ENCODE measurements around the gene TNNC2.
"Not testable (repeated sequence)": the region's sequence is repeated elsewhere in the genome, so short reads cannot be mapped to it uniquely, and the experiment has no call there.

TNNC2 gene

DNA sequence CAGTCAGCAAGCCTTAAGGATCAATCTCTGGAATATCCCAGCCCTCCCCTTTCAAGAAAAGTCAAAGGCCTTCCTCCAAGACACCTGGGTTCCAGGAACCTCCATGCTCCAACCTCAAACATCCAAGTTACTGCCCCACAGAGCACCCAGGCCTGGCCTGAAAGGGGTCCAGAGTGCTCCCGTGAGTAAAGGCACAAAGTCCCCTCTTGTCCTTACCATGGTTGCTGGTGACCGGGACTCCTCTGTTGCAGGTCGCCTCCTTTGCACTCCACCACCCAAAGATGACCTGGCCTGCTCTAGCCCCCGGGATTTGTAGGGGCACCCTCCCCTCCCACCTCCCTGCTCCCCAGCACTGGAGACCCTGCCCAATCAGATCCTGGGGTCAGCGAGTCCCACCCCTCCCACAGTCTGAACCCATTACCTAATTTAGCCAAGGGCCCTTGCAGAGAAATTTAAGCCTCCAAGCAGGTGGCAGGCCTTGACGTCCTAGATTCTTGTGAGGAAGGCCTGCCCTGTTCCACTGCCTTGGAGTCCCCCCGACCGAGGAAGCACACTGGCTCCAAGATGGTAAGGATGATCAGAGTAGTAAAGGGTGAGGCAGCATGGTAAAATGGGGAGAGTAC, at the start of gene TNNC2:
Gene TNNC2, minus strand, starts transcription at position 283 of the 623 bp plus-strand sequence. Its CDS starts 64 bp downstream, at position 219.
- no peak for DNase-seq (ENCODE audit: low spot score)

GRCh38 chr20:45874576-45874975, 47.5 kb upstream of the TNNC2 start:
- no peak for DNase-seq (ENCODE audit: low spot score)

GRCh38 chr20:45874104-45874481, 47.0 kb upstream of the TNNC2 start:
- DNase-seq (ENCODE audit: low spot score), result not testable (repeated sequence)

DNA sequence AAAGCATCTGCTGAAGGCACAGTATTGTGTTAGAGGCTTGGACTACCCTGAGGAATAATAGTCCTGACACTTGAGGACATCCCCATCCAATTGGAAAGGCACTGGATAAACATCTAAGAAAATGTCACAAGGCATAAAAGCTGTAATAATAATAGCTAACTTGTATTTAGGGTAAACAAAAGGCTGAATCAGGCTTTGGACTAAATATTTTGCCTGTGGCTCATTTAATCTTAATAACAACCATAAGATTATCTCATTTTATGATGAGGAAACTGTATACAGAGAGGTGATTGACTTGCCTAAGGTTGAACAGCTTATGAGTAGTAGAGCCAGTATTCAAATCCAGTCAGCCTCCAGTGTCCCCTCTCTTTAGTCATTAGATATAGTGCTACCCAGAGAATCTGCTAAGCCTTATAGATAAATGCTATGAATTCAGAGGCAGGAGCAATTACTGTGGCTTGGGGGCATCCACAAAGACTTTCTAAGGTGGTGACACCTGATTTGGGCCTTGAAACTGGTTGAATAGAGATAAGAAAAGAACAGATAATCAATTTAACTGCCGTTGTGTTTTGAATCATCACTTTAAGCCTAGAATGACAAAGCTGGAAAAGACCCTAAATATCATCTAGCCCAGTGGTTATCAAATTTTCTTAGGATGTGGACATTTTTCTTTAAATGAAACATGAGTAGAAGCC, 46.4 kb upstream of the TNNC2 start:
- DNase-seq (ENCODE audit: low spot score), result no peak

DNA sequence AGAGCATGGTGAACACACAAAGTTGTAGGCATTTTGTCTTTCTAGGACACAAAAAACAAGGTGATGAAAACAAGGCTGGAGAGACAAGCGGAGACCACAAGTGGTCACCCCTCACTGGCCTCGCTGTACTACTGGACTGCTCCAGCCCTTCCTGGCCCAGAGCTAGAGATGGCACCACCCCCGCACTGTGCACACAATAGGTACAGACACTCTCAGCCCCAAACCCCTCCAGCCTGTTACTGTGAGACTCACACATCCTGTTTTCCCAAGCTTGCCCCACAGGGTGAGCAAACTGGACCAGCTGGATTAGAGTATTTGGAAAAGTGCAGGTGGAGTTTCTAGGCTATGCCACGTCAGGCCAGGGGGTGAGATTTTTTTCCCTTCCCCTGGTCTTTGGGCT, 45.5 kb upstream of the TNNC2 start:
- no peak for DNase-seq (ENCODE audit: low spot score)

DNA sequence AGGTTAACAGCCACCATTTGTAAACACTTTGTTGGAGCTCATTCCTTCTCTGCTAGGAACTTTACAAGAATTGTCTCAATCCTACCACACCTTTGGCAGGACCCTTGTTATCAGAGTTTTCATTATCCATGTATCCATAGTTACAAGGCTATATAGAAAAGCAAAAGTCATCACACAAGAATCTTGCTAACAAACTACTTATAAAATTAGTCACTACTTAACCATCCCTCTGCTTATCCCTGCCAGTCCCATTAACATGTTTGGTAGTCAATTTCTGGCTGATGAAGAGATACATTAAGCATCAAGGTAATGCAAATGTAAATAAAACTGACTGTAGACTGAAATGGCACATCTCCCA, 40.7 kb upstream of the TNNC2 start:
- no peak for DNase-seq (ENCODE audit: low spot score)

- DNase-seq (ENCODE audit: low spot score), result no peak
Measured at GRCh38 chr20:45867136-45867818, 40.2 kb upstream of the TNNC2 start.

- DNase-seq (ENCODE audit: low spot score), result no peak
Measured at GRCh38 chr20:45866454-45866853, 39.3 kb upstream of the TNNC2 start.

- DNase-seq (ENCODE audit: low spot score), result no peak
Measured at GRCh38 chr20:45863543-45864470, 36.7 kb upstream of the TNNC2 start.

DNA sequence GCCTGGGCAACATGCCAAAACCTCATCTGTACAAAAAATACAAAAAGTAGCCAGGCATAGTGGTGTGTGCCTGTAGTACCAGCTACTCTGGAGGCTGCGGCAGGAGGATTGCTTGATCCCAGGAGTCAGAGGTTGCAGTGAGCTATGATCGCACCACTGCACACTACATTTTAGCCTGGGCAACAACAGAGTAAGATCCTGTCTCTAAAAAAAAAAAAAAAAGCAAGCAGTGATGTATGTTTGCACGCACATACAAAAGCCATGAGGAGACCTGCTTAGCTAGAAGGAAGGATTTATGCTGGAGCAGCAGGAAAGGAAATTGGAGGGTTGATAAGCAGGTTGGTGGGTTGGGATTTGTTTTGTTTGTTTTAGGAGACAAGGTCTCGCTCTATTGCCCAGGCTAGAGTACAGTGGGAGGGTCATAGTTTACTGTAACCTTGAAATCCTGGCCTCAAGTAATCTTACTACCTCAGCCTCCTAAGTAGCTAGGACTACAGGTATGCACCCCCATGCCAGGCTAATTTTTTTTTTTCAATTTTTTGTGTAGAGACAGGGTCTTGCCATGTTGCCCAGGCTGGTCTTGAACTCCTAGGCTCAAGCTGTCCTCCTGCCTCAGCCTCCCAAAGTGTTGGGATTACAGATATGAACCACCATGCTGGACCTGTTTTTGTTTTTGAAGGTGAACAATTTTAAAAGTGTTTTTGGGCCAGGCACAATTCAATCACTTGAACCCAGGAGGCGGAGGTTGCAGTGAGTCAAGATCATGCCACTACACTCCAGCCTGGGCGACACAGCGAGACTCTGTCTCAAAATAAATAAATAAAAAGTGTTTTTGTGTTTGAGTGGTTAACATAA, 34.3 kb upstream of the TNNC2 start:
- DNase-seq (ENCODE audit: low spot score), result no peak

DNA sequence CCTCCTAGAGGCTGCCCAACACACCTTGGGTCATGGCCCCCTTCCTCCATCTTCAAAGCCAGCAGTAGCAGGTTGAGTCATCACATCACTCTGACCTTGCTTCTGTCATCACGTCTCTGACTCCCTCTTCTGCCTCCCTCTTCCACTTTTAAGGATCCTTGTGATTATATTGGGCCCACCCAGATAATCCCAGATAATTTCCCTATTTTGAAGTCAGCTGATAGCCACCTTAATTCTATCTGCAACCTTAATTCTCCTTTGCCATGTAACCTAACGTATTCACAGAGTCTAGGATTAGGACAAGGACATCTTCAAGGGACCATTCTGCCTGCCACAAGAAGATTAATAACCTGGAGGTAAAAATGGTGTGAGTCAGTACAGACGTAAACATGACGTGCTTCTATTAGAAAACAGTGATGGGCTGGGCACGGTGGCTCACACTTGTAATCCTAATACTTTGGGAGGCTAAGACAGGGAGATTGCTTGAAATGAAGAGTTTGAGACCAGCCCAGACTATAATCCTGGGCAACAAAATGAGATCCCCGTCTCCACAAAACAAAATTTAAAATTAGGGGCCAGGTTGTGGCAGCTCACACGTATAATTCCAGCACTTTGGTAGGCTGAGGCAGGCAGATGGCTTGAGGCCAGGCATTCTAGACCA, 33.6 kb upstream of the TNNC2 start:
- DNase-seq (ENCODE audit: low spot score), result no peak

- no peak for DNase-seq (ENCODE audit: low spot score)
Measured at GRCh38 chr20:45859916-45860315, 32.8 kb upstream of the TNNC2 start.

DNA sequence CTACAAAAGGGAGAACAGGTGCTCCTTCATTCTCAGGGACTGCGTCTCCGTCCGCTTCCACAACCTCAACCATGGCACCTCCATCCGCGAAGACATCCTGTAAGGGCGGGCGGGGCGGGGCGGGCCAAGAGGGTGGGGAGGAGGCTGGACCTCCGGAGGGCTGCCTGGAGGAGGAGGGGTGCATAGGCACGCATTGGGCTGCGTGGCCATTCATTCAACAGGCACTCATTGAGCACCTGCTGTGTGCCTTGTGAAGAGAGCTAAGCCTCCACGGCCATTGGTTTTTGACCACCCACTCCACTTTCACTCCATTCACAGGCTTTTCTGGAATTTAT, 30.7 kb upstream of the TNNC2 start:
- no peak for DNase-seq (ENCODE audit: low spot score)

GRCh38 chr20:45857114-45857881, 30.2 kb upstream of the TNNC2 start, which contains the start of the genes ACOT8 and ZSWIM3:
Gene ACOT8 (minus strand): TSS chr20:45857392. CDS start chr20:45857315, 77 bp downstream.
Gene ZSWIM3 (plus strand): TSS chr20:45857614. CDS start chr20:45857826, 212 bp downstream.
- peak; percentile 99 for DNase-seq (ENCODE audit: low spot score)

- DNase-seq (ENCODE audit: low spot score), result no peak
Measured at GRCh38 chr20:45853484-45853883, 26.4 kb upstream of the TNNC2 start.

GRCh38 chr20:45852326-45852725, 25.2 kb upstream of the TNNC2 start:
- DNase-seq (ENCODE audit: low spot score), result no peak

GRCh38 chr20:45851501-45851900, 24.4 kb upstream of the TNNC2 start:
- DNase-seq (ENCODE audit: low spot score), result no peak

DNA sequence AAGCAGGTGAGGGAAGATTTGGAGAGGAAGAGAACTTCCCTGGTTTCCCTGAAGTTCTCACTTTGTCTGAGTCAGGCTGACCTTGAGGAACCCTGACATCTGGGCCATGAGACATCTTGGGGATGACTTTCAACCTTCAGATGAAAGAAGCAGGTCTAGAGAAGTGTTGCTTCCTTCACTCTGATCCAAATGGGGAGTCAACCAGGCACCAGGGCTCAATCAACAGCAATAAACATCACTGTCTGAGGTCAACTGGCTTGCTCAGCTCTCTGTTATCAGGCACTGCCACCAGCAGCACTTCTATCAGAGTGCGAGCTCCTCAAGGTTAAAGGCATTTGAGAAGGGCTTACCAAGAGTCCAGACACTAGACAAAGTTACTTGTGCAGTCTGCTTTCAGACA, 23.8 kb upstream of the TNNC2 start:
- DNase-seq (ENCODE audit: low spot score), result no peak

DNA sequence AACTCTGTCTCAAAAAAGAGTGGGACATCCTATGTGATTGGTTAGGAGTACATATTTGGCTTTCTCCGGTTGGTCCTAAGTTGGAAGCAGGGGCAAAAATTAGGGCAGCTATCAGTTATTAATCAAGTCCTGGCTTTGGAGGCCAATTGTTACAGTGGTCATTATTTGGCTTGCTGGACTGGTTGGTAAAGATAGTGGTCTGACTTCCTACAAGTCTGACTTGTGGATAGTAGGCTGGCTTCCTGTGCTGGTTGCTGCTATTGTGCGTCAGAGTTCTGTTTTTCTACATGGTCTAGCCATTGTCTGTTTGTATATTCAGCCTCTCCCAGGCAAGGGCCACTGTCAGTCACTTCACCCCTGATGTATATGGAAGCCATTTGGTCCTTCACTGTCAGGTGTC, 23.1 kb upstream of the TNNC2 start:
- DNase-seq (ENCODE audit: low spot score), result no peak

DNA sequence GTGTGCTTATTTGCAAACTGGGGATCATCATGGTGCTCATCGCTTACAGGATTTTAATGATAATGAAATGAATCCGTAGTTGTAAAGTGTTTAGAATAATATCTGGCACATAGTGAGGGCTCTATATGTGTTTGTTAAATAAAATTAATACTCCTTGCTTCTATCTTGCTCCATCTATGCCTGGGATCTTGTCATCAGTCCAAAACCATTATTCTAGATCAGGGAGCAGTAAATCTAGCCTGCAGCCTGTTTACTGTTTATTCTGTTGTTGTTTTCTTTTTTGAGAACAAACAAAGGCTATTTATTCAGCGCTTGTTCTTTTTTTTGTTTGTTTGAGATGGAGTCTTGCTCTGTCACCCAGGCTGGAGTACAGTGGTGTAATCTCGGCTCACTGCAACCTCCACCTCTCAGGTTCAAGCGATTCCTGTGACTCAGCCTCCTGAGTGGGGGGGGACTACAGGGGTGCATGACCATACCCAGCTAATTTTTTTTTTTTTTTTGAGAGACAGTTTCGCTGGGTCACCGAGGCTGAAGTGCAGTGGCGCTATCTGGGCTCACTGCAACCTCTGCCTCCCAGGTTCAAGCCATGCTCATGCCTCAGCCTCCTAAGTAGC, 22.0 kb upstream of the TNNC2 start:
- no peak for DNase-seq (ENCODE audit: low spot score)
